M059J (cell line): ENCODE measurements around the gene KLK11. TPM values are rescaled to one million over a fixed set of nuclear protein-coding genes. Genes with fewer than 3 reads are reported as not detected.
A peak's percentile ranks its signal among the peaks of the same experiment; 100 is the strongest.
"Not testable (repeated sequence)": the region's sequence is repeated elsewhere in the genome, so short reads cannot be mapped to it uniquely, and the experiment has no call there.

ENCODE experiments used
- DNase-seq: peaks from one replicate; pipeline ENCODE4 v3.0.0-alpha.2; 2012; ENCODE audit warnings: low read depth
- total RNA-seq: library from RNA; depleted of rRNA; stranded (reverse); fragments of >200 nt; shearing (Covaris generic); gene quantifications from 2 replicates; pipeline ENCODE4 v1.2.3, GENCODE V29; 2014

The KLK11 gene
- total RNA-seq, 1 experiment from 2014 or later, result not detected

GRCh38 chr19:51005248-51005647 lies 21.2 kb downstream of the KLK11 start:
- DNase-seq, result no peak

- DNase-seq, result no peak
These were observed 23.1 kb downstream of the KLK11 start for GRCh38 chr19:51003316-51003715.

- no peak for DNase-seq
These were observed 23.7 kb downstream of the KLK11 start for GRCh38 chr19:51002542-51003311.

GRCh38 chr19:51002089-51002532 lies 24.3 kb downstream of the KLK11 start:
- DNase-seq, result no peak

GRCh38 chr19:51001515-51001914 lies 24.9 kb downstream of the KLK11 start, which contains the start of gene KLK8:
Gene KLK8 (minus strand): TSS chr19:51001604. CDS start chr19:51001167, 437 bp downstream.
- no peak for DNase-seq

- no peak for DNase-seq
These were observed 25.4 kb downstream of the KLK11 start for GRCh38 chr19:51000981-51001380.

GRCh38 chr19:51000426-51000825 lies 26.0 kb downstream of the KLK11 start:
- no peak for DNase-seq

GRCh38 chr19:50998686-50999085 lies 27.7 kb downstream of the KLK11 start:
- no peak for DNase-seq

- DNase-seq, result no peak
These were observed 28.4 kb downstream of the KLK11 start for GRCh38 chr19:50998061-50998460.

GRCh38 chr19:50994129-50994528 lies 32.3 kb downstream of the KLK11 start:
- DNase-seq, result peak; percentile 8

- no peak for DNase-seq
These were observed 33.8 kb downstream of the KLK11 start for GRCh38 chr19:50992666-50993035.

- not testable (repeated sequence) for DNase-seq
These were observed 42.0 kb downstream of the KLK11 start for GRCh38 chr19:50984416-50984815.

- DNase-seq, result no peak
These were observed 42.7 kb downstream of the KLK11 start, which contains the start of gene KLK7 for GRCh38 chr19:50983625-50984292. Gene KLK7 (minus strand): TSS chr19:50983917. CDS start chr19:50982399, 1,518 bp downstream.

- no peak for DNase-seq
These were observed 44.2 kb downstream of the KLK11 start for GRCh38 chr19:50982186-50982585.

GRCh38 chr19:50981587-50982146 lies 44.7 kb downstream of the KLK11 start:
- DNase-seq, result no peak

GRCh38 chr19:50980208-50980607 lies 46.2 kb downstream of the KLK11 start:
- DNase-seq, result no peak

GRCh38 chr19:50979758-50980157 lies 46.7 kb downstream of the KLK11 start:
- DNase-seq, result no peak

- DNase-seq, result peak; percentile 20
These were observed 47.5 kb downstream of the KLK11 start for GRCh38 chr19:50978772-50979390.

- DNase-seq, result no peak
These were observed 48.8 kb downstream of the KLK11 start for GRCh38 chr19:50977626-50978025.

- peak; percentile 53 for DNase-seq
These were observed 50.6 kb downstream of the KLK11 start for GRCh38 chr19:50975766-50976165.

GRCh38 chr19:50974702-50975556 lies 51.5 kb downstream of the KLK11 start:
- no peak for DNase-seq
